ENCODE results near the gene CPS1. TPM values are rescaled to one million over a fixed set of nuclear protein-coding genes. Genes with fewer than 3 reads are reported as not detected.

Gene CPS1
- total RNA-seq, 1 experiment from 2014 or later, result 14.2 TPM

- no peak overlapping the region for H3K27ac Mint-ChIP-seq
- H4K8ac ChIP-seq (replicated peaks; ENCODE audit: insufficient read length, low read depth, low read length), result no peak overlapping the region
- H2AK5ac ChIP-seq (ENCODE audit: insufficient read length, low read length), result no peak overlapping the region
- H3K4ac ChIP-seq (ENCODE audit: low read depth, low read length), result no peak overlapping the region
- no peak overlapping the region for H3K14ac ChIP-seq (ENCODE audit: insufficient read depth, low read length)
- no peaks in the 10 kb centered on the region; the same call in 1 of the 2 replicates for H3K4me1 ChIP-seq (ENCODE audit: insufficient read depth, low read length)
- no peaks in the 10 kb centered on the region for H3K79me2 ChIP-seq (ENCODE audit: insufficient read depth, low read length)
- H4K5ac ChIP-seq (ENCODE audit: insufficient read length, low read depth, low read length), result no peak overlapping the region
- no peak overlapping the region for H2BK5ac ChIP-seq (ENCODE audit: insufficient read length, low read length)
- no peak overlapping the region for H2BK15ac ChIP-seq (ENCODE audit: low read depth, low read length)
- H3K23me2 ChIP-seq (ENCODE audit: insufficient read length, low read depth, low read length, poor library complexity, severe bottlenecking), result no peaks in the 10 kb centered on the region
- H2BK20ac ChIP-seq (ENCODE audit: low read depth, low read length, poor library complexity, severe bottlenecking), result no peak overlapping the region
- H3K9me3 Mint-ChIP-seq, result no peaks in the 10 kb centered on the region
- H3K9ac ChIP-seq (ENCODE audit: extremely low read depth, insufficient read length, low read length), result no peak overlapping the region
- no peak for TF ChIP-seq CTCF (conservative IDR thresholded peaks at IDR 0.05)
- H2BK12ac ChIP-seq (ENCODE audit: insufficient read length, low read depth, low read length), result no peak overlapping the region
- no peak overlapping the region for H3K4me2 ChIP-seq (ENCODE audit: insufficient read depth, insufficient read length, low read length)
- H3K23ac ChIP-seq (ENCODE audit: insufficient read length, low read depth, low read length), result no peak overlapping the region
- H3K56ac ChIP-seq (ENCODE audit: insufficient read length, low read depth, low read length), result no peak overlapping the region
- H4K91ac ChIP-seq (ENCODE audit: insufficient read length, low read depth, low read length), result no peak overlapping the region
- H3K79me1 ChIP-seq (ENCODE audit: insufficient read depth, low read depth, low read length, poor library complexity, severe bottlenecking), result no peaks in the 10 kb centered on the region
- H3K27me3 Mint-ChIP-seq (ENCODE audit: low read depth), result no peaks in the 10 kb centered on the region
- H3K9me3 ChIP-seq (ENCODE audit: control insufficient read depth, low read depth, low read length), result no peaks in the 10 kb centered on the region
- peaks cover 0 to 5% (median 0%) of the 10 kb centered on the region in 3 experiments; a peak in 2 of 7 replicates for H3K36me3 Mint-ChIP-seq (ENCODE audit: insufficient read depth in 1 of 3, low read depth in 3 of 3)
- H3K4me3 Mint-ChIP-seq, result no peak overlapping the region
- no peak overlapping the region for H2BK120ac ChIP-seq (ENCODE audit: low read depth, low read length, poor library complexity, severe bottlenecking)
- no peak overlapping the region for H3T11ph ChIP-seq (ENCODE audit: low read length)
- no peaks in the 10 kb centered on the region for H3K27me3 ChIP-seq (ENCODE audit: insufficient read depth, low read length)
- no peak for DNase-seq
- peaks cover 17 to 26% of the 10 kb centered on the region in 2 experiments for H3K4me1 Mint-ChIP-seq
- no peak overlapping the region for H3K27ac ChIP-seq (ENCODE audit: insufficient read length, low read depth, low read length)
- no peak overlapping the region for H2AFZ ChIP-seq (ENCODE audit: low read length)
- no peaks in the 10 kb centered on the region for H4K20me1 ChIP-seq (ENCODE audit: control insufficient read depth, insufficient read depth, insufficient read length)
- H3K18ac ChIP-seq (ENCODE audit: insufficient read length, low read depth, low read length), result no peak overlapping the region
These were observed 31.9 kb upstream of the CPS1 start for GRCh38 chr2:210524533-210524932.

All from H9 (cell line).